Measurements from ENCODE around the gene GTF2A1L.

- TF ChIP-seq CTCF (IDR thresholded peaks at IDR 0.05; ENCODE audit: low read depth, low read length), result no peak
- TF ChIP-seq EZH2phosphoT487 (IDR thresholded peaks at IDR 0.05; ENCODE audit: low read depth), result no peak
Measured at GRCh38 chr2:48728840-48729239, 111.2 kb downstream of the GTF2A1L start.

All from OCI-LY3 (cell line).